GM21737 (cell line): ENCODE results near the gene ANAPC15.
A peak's percentile ranks its signal among the peaks of the same experiment; 100 is the strongest.
"Not testable (repeated sequence)": the region's sequence is repeated elsewhere in the genome, so short reads cannot be mapped to it uniquely, and the experiment has no call there.

Source experiments
- ATAC-seq: cut with Tn5 transposase; IDR thresholded peaks from one replicate; pipeline ENCODE4 v1.9.1; 2021; ENCODE audit warnings: mild to moderate bottlenecking, moderate library complexity; ENCODE audit not compliant: unreplicated experiment

Gene ANAPC15

GRCh38 chr11:72112143-72112977 lies at the start of gene ANAPC15:
Gene ANAPC15 (minus strand): TSS chr11:72112695. CDS start chr11:72111276, 1,419 bp downstream.
- ATAC-seq = peak; percentile 74

GRCh38 chr11:72160319-72160718 lies 47.8 kb upstream of the ANAPC15 start:
- no peak for ATAC-seq

- ATAC-seq = no peak
Observed at GRCh38 chr11:72157131-72157530, 44.6 kb upstream of the ANAPC15 start.

GRCh38 chr11:72155751-72156150 lies 43.3 kb upstream of the ANAPC15 start:
- no peak for ATAC-seq

GRCh38 chr11:72154816-72155215 lies 42.3 kb upstream of the ANAPC15 start:
- ATAC-seq = no peak

- ATAC-seq = not testable (repeated sequence)
Observed at GRCh38 chr11:72153874-72154273, 41.4 kb upstream of the ANAPC15 start.

- ATAC-seq = no peak
Observed at GRCh38 chr11:72150882-72151281, 38.4 kb upstream of the ANAPC15 start.

GRCh38 chr11:72146625-72147024 lies 34.1 kb upstream of the ANAPC15 start:
- no peak for ATAC-seq

- ATAC-seq = no peak
Observed at GRCh38 chr11:72144807-72145565, 32.5 kb upstream of the ANAPC15 start.

GRCh38 chr11:72142543-72142942 lies 30.0 kb upstream of the ANAPC15 start:
- not testable (repeated sequence) for ATAC-seq

GRCh38 chr11:72142086-72142485 lies 29.6 kb upstream of the ANAPC15 start:
- ATAC-seq = not testable (repeated sequence)

GRCh38 chr11:72141066-72141465 lies 28.6 kb upstream of the ANAPC15 start:
- ATAC-seq = no peak

- no peak for ATAC-seq
Observed at GRCh38 chr11:72140661-72141060, 28.2 kb upstream of the ANAPC15 start.

- ATAC-seq = no peak
Observed at GRCh38 chr11:72139500-72139899, 27.0 kb upstream of the ANAPC15 start.

GRCh38 chr11:72138821-72139390 lies 26.4 kb upstream of the ANAPC15 start:
- ATAC-seq = no peak

GRCh38 chr11:72136684-72137262 lies 24.3 kb upstream of the ANAPC15 start:
- no peak for ATAC-seq

GRCh38 chr11:72135891-72136683 lies 23.6 kb upstream of the ANAPC15 start:
- ATAC-seq = no peak

- ATAC-seq = not testable (repeated sequence)
Observed at GRCh38 chr11:72135473-72135872, 23.0 kb upstream of the ANAPC15 start, which contains the start of gene FOLR3. Gene FOLR3 (plus strand): TSS chr11:72135725. CDS start chr11:72135953, 228 bp downstream.

- no peak for ATAC-seq
Observed at GRCh38 chr11:72132646-72133045, 20.2 kb upstream of the ANAPC15 start.

GRCh38 chr11:72129381-72129780 lies 16.9 kb upstream of the ANAPC15 start:
- no peak for ATAC-seq
